ENCODE results near the gene PLEKHO1.

The PLEKHO1 gene

GRCh38 chr1:150151291-150152181 lies 1.8 kb downstream of the PLEKHO1 start:
- DNase-seq, result peak; percentile 38 to 60

- DNase-seq, result no peak
Observed at GRCh38 chr1:150152182-150152536, 2.4 kb downstream of the PLEKHO1 start.

DNA sequence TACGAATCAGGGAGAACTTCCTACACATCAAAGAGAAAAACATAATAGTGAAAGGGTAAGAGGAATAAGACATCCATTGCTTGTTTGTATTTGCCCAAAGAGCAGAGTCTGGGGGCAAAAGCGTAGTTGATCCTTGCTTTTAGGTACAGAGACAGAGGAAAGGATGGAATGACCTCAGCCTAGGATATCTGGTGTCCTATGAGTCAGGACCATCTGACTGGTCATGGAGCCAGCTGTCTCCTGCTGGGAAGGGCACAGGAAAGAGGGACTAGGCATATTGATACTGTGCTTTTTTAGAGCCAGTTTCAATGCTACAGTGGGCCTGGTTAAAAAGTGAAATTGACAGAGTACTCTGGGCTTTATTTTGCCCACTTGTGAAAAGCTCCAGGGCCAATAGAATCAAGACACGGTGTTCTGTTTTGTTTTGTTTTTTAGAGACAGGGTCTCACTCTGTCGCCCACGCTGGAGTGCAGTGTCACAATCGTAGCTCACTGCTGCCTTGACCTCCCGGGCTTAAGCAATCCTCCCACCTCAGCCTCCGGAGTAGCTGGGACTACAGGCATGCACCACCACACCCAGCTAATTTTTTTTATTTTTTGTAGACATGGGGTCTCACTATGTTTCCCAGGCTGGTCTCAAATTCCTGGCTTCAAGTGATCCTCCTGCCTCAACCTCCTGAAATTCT lies 3.2 kb downstream of the PLEKHO1 start:
- no peak for DNase-seq

DNA sequence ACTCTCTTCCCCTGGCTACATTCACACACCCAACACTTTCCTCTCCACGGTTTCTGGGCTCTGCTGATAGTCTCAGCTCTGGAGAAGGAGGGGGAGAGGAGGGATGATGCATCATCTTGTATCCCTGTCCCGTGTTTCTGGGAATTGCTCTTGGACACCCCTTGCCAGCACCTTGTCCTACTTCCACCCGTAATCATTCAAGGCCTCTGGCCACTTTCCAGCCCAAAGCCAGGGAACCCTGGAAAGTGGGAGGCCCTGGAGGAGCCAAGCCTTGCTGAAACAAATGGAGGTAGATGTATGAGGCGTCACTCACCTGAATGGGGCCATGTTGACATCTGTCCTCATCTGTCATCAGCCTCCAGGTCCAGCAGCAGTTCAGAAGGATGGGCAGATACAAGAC lies 4.4 kb downstream of the PLEKHO1 start:
- DNase-seq, result no peak

DNA sequence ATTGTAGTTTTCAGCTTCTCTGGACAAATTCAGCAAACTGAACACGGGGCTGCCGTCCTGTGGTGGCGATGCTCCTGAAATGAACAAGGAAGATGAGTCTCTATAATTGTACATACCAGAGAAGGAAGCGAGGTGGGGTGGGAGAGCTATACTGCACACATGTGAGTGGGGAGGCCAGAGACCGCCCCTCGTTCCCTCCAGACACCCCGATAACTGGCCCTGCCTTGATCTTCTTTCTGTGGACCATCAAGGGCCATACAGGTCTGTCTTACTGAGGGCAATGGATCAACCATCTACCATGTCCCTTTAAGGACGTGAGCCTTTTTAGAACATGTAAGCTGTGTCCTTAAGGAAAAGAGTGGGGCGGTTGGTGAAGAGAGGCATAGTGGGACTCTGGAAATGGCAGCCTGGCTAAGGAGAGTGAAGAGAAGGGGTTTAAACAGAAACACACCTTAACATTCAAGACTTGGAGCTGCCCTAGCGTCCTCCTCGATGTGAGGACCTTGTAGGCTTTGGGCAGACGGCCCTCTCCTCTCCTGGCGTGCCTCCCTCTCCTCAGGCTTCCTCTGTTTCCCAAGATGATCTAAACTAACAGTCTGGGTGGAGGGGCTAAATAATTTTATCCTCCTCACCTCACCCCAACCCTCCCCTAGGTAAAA lies 5.8 kb downstream of the PLEKHO1 start:
- DNase-seq, result no peak

- DNase-seq, result no peak
Observed at GRCh38 chr1:150156868-150157603, 7.3 kb downstream of the PLEKHO1 start.

DNA sequence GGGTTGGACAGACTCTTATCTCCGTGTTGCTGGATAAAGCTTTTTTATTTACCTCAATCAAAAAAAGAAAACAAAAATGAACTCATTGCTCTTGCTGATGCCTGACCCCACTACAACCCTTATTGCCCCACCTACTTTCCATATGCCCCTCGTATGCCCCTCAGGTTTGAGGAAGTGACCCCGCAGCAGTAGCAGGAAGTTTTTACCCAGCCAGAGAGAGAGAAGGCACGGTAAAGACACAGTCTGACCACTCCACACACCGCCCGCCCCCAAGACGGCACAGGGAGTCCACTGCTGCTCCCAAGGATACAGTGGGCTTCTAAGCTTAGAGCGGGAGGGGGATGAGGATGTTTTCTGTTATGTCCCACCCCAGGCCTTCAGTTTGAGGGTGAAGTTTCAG lies 9.8 kb downstream of the PLEKHO1 start:
- no peak for DNase-seq

DNA sequence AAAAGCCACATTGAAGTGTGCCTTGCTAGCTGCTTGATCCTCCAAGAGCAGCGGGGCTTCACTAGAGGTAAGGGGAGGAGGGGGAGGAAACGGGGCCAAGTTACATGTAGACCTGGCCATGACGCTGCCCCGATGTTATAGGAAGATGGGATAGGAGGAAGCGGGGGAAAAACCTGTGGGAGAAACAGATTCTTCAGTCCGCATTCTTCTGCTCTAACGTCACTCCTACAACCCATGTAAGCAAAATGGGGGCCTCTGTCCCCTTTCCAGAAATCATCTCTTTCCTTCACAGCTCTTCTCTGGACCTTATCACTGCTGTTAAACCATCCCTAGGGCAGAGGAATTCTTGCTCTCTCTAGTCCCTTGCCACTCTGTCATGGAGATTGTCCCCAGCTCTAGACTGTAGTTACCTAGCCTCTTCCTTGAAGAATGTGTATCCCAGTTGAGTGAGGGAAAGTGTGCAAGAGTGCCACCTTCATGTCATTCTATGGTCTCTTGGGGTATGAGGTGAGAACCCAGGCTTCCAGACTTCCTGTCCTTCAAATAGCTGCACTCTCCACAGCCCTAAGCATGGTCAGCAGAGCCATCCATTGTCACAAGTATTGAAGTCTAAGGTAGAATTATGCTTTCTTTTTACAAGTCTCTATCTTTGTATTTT lies 11.4 kb downstream of the PLEKHO1 start:
- no peak for DNase-seq

DNA sequence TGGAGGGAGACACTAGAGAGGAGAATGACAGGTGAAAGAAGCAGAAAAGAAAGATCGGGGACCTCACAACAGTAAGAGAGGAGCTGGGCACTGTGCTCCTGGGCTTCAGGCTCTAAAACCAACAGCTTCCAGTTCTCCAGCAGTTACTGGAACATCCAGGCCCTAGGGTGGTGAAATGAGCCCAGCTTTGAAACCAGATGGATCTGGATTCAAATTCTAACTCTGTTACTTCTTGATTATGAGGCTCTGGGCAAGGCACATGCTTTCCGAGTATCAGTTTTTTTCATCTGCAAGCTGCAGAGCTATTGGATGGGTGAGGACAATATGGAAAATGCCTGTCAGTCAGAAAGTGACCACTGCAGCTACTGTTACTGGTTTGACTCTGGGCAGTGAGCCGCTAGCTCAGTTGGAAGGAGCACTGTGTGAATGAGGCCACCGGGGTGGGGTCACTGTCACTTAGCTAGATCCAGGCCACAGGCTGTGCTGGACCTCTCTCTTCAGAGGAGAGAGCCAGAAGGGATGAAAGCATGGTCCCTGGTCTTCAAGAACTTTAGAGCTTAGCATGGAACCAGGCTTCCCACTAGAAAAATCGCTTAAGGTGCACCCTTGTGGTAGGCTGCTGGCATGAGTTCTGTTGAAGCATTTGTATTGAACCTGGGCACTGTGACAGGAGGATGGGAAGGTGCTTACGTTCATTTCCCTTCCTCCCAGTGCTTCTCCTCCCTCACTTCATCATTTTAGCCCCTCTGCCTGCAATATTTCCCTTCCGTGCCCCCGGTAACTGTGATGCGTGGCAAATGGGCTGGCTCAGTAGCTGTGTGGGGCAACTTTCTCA lies 12.2 kb downstream of the PLEKHO1 start:
- DNase-seq, result no peak

- DNase-seq, result no peak
Observed at GRCh38 chr1:150162582-150162861, 12.8 kb downstream of the PLEKHO1 start.

GRCh38 chr1:150162862-150163706 lies 13.4 kb downstream of the PLEKHO1 start:
- DNase-seq, result no peak

DNA sequence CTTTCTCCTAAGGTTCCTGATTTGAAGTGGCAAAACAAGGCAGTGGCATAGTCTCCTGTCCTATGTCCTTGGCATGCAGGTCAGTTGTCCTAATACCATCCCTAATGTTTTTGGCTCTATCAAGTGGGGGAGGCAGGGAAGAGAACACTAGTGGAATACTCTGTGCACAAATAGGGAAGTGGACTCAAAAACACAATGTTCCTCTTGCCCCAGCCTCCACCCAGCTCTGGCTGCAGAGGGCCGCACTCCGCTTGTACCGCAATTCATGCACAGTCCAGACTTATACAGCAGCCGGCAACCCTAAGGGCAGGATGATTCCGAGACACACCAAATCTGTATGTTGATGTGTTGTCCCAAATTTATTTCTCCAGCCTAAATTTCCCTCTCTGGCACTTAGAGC lies 14.5 kb downstream of the PLEKHO1 start:
- DNase-seq, result no peak

DNA sequence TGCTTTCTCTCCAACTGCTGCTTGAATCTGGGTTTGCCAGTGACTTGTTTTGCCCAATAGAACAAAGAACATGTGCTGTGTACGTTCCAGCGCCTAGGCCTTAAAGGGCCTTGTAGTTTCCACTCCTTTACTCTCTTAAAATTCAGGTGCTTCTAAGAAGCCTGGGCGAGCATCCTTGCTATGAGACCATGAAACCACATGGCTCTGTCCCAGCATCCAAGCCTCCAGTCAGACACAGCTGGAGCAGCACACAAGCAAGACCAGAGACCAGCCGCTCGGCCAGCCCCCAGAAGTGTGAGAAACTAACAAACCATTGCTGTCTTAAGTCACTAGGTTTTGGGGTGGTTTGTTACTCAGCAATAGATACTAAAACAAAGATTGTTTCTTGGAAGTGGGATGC lies 15.1 kb downstream of the PLEKHO1 start:
- no peak for DNase-seq

- peak; percentile 41 to 48 for DNase-seq
Observed at GRCh38 chr1:150165622-150166612, 16.2 kb downstream of the PLEKHO1 start.

GRCh38 chr1:150168960-150169601 lies 19.4 kb downstream of the PLEKHO1 start:
- peak; percentile 34 to 43 for DNase-seq

DNA sequence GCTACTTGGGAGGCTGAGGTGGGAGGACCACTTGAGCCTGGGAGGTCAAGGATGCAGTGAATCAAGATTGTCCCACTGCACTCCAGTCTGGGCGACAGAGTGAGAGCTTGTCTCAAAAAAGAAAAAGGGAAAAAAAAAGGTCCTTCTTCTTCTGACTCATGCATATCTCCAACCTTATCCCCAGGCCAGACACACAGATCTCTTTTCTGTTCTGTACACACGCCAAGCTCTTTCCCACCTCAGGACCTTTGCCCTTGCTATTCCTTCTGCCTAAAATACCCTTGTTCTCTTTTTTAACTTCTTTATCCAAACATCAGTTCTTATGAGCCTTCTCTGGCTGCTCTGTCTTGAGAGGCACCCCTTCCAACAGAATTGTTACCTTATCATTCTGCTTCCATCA lies 22.1 kb downstream of the PLEKHO1 start:
- DNase-seq, result no peak

- DNase-seq, result no peak
Observed at GRCh38 chr1:150173141-150173585, 23.4 kb downstream of the PLEKHO1 start.

- no peak for DNase-seq
Observed at GRCh38 chr1:150176593-150176992, 26.9 kb downstream of the PLEKHO1 start.

- DNase-seq, result no peak
Observed at GRCh38 chr1:150178548-150178947, 28.8 kb downstream of the PLEKHO1 start.

Measured in stimulated activated CD4-positive, alpha-beta T cell treated with anti-CD3 and anti-CD28 coated beads, Interleukin-4, amount 100 ng/mL, for 4 hours (primary cell).